Measurements from ENCODE around the gene SLC39A11.

Gene SLC39A11

GRCh38 chr17:72684405-72685020 is 408.0 kb downstream of the SLC39A11 start:
- no peak for DNase-seq (ENCODE audit: low spot score)

GRCh38 chr17:72683506-72684404 is 408.7 kb downstream of the SLC39A11 start:
- no peak for DNase-seq (ENCODE audit: low spot score)

- DNase-seq (ENCODE audit: low spot score): no peak
Observed at GRCh38 chr17:72682605-72683004, 409.9 kb downstream of the SLC39A11 start.

- DNase-seq (ENCODE audit: low spot score): no peak
Observed at GRCh38 chr17:72681844-72682243, 410.6 kb downstream of the SLC39A11 start.

- no peak for DNase-seq (ENCODE audit: low spot score)
Observed at GRCh38 chr17:72677714-72678390, 414.6 kb downstream of the SLC39A11 start.

GRCh38 chr17:72677108-72677507 is 415.4 kb downstream of the SLC39A11 start:
- no peak for DNase-seq (ENCODE audit: low spot score)

GRCh38 chr17:72672729-72673128 is 419.8 kb downstream of the SLC39A11 start:
- DNase-seq (ENCODE audit: low spot score): no peak

GRCh38 chr17:72671016-72671415 is 421.5 kb downstream of the SLC39A11 start:
- DNase-seq (ENCODE audit: low spot score): no peak

- DNase-seq (ENCODE audit: low spot score): no peak
Observed at GRCh38 chr17:72667096-72668063, 425.1 kb downstream of the SLC39A11 start.

GRCh38 chr17:72665852-72666851 is 426.3 kb downstream of the SLC39A11 start:
- DNase-seq (ENCODE audit: low spot score): no peak

- DNase-seq (ENCODE audit: low spot score): no peak
Observed at GRCh38 chr17:72662827-72663190, 429.7 kb downstream of the SLC39A11 start.

- no peak for DNase-seq (ENCODE audit: low spot score)
Observed at GRCh38 chr17:72661945-72662826, 430.3 kb downstream of the SLC39A11 start.

GRCh38 chr17:72661116-72661944 is 431.2 kb downstream of the SLC39A11 start:
- no peak for DNase-seq (ENCODE audit: low spot score)

- DNase-seq (ENCODE audit: low spot score): no peak
Observed at GRCh38 chr17:72660274-72661115, 432.0 kb downstream of the SLC39A11 start.

GRCh38 chr17:72659811-72660210 is 432.7 kb downstream of the SLC39A11 start:
- DNase-seq (ENCODE audit: low spot score): no peak

- DNase-seq (ENCODE audit: low spot score): no peak
Observed at GRCh38 chr17:72658675-72659074, 433.8 kb downstream of the SLC39A11 start.

- no peak for DNase-seq (ENCODE audit: low spot score)
Observed at GRCh38 chr17:72657467-72658317, 434.8 kb downstream of the SLC39A11 start.
